Heart left ventricle (tissue), 16 donors: ENCODE data around the gene OMA1. TPM values are rescaled to one million over a fixed set of nuclear protein-coding genes. Genes with fewer than 3 reads are reported as not detected.

Experiments
- ATAC-seq, 4 donors: fragments of 200-7000 bp; cut with Tn5 transposase; one replicate each; pipeline ENCODE4 v1.9.1; 2020 to 2022; ENCODE audit warnings: moderate library complexity in 4 of 4, mild to moderate bottlenecking in 3 of 4, moderate number of reproducible peaks in 1 of 4
- DNase-seq, 5 donors: peaks; one replicate each; pipeline ENCODE4 v3.0.0-alpha.2; 2020
- H3K27ac ChIP-seq, 12 donors: fragments of 200-600 bp; sonication (generic) in 4 of 12; one replicate each; pipeline versions ENCODE4 v1.5.0 to v1.8.0; 2016 to 2022; ENCODE audit warnings: mild to moderate bottlenecking in 2 of 12
- H3K27me3 ChIP-seq, 9 donors: fragments of 200-600 bp; sonication (generic) in 2 of 9; one replicate each; pipeline versions ENCODE4 v1.5.1 to v1.8.0; 2016 to 2022; ENCODE audit warnings: mild to moderate bottlenecking in 3 of 9
- H3K36me3 ChIP-seq, 9 donors: fragments of 200-600 bp; sonication (generic) in 2 of 9; one replicate each; pipeline versions ENCODE4 v1.5.0 to v1.8.0; 2018 to 2022; ENCODE audit warnings: mild to moderate bottlenecking in 2 of 9
- H3K4me1 ChIP-seq, 12 donors: fragments of 200-600 bp; sonication (generic) in 4 of 12; one replicate each; pipeline versions ENCODE4 v1.5.0 to v1.8.0; 2016 to 2022; ENCODE audit warnings: mild to moderate bottlenecking in 3 of 12
- H3K4me3 ChIP-seq, 12 donors: fragments of 200-600 bp; sonication (generic) in 4 of 12; one replicate each; pipeline versions ENCODE4 v1.5.0 to v1.8.0; 2017 to 2022; ENCODE audit warnings: mild to moderate bottlenecking in 9 of 12, moderate library complexity in 4 of 12
- H3K9me3 ChIP-seq, 12 donors: fragments of 200-600 bp; sonication (generic) in 4 of 12; one replicate each; pipeline versions ENCODE4 v1.5.0 to v1.8.0; 2016 to 2022; ENCODE audit warnings: mild to moderate bottlenecking in 1 of 12
- POLR2A ChIP-seq, 2 donors: fragments of 450-650 bp; IDR thresholded peaks; one replicate each; pipeline ENCODE4 v1.6.1; 2017; ENCODE audit warnings: antibody characterized with exemption in 2 of 2, mild to moderate bottlenecking in 2 of 2, moderate library complexity in 2 of 2
- WGBS, 4 donors: extraction: QIAGEN DNeasy Blood & Tissue Kit in 2 of 4; methylation state at CpG; one replicate each; pipeline versions ENCODE4 v1.1.5 to v1.1.7; 2013 to 2018; 5-methylcytosine and 5-hydroxymethylcytosine counted together
- intact Hi-C, 10 donors: fragments of 100-400 bp; cut with DNase I; formaldehyde crosslinking; loops; one replicate each; pipeline versions ENCODE4 v1.11.1 to v1.14.2; 2022
- polyA plus RNA-seq, 2 donors: library from polyadenylated mRNA; stranded (reverse); fragments of 200-250 nt; gene quantifications; one replicate each; pipeline ENCODE4 v1.2.3, GENCODE V29; 2013
- total RNA-seq, 9 donors: library from RNA; depleted of rRNA in 2 of 9; stranded (reverse); fragments of >200 nt in 2 of 9; fragmentation: NEBNext Ultra II Directional in 3 of 9; extraction: Animal tissue kit (Norgen Biotek cat#: 25700) in 3 of 9; gene quantifications; one replicate each; pipeline versions ENCODE4 v1.1.0 to v1.2.4, GENCODE V29; 2016 to 2023
- TF ChIP-seq, protein P1 (sequence below), 12 donors: fragments of 200-600 bp; sonication (generic) in 4 of 12; IDR thresholded peaks; one replicate each; pipeline versions ENCODE4 v1.5.0 to v1.8.0; 2018 to 2022; ENCODE audit warnings: antibody characterized with exemption in 12 of 12, mild to moderate bottlenecking in 5 of 12
- donor health status: ischemic (EF 13 %, LVEDD 7.1; RV severe dilation, severe dysfunction).
- donor health status: healthy with polysubstance abuse.
- donor health status: DM: no; HTN: yes; CAD: no.
- donor health status: DM: no; HTN: no; CAD: no.
- donor health status: ischemic (EF 25% LVEDD 6.9; RV normal size, moderate dysfunction).
- donor health status: ischemic (EF 25% LVEDD 5.7; RV mildly dilated, moderate dysfunction).
- donor health status: healthy.
- donor health status: DM: yes; HTN: yes; CAD: no.
- donor health status: ischemic (EF 35%, LVEDD 5.7; RV mildly dilated, moderate dysfunction).
- donor health status: nonischemic (EF 11% LVEDD 7.7; RV severe dilation, severe dysfunction).
- donor health status: DM: yes; HTN: yes; CAD: no.
- donor health status: PGD.
- donor health status: ischemic (EF 29% LVEDD 5.4; RV normal size, mild dysfunction).
- donor health status: nonischemic (EF 23%, LVEDD 6.1; RV moderate dilation, normal function).

OMA1 gene
- total and polyA plus RNA-seq, 11 donors = 9.6 to 44.5 (median 28.2) TPM

DNA sequence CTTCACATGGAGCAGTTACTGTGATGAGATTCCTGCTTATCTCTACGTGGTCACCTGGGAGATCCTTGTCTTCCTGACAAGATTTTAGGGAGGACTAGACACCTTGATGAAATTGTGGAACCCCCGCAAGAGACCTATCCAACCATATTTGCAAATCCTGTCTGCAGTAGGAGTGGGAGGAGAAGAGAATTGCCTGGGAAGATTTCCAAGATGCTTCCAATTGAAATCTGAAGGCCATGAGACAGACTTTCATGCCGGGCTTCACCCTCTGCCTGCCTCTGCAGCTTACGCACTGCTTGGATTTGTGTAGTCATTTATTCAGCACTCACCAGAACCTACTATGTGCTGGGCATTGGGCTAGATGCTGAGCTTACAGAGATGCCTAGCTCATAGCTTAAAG is 106.6 kb downstream of the OMA1 start:
- TF ChIP-seq, protein P1, sequence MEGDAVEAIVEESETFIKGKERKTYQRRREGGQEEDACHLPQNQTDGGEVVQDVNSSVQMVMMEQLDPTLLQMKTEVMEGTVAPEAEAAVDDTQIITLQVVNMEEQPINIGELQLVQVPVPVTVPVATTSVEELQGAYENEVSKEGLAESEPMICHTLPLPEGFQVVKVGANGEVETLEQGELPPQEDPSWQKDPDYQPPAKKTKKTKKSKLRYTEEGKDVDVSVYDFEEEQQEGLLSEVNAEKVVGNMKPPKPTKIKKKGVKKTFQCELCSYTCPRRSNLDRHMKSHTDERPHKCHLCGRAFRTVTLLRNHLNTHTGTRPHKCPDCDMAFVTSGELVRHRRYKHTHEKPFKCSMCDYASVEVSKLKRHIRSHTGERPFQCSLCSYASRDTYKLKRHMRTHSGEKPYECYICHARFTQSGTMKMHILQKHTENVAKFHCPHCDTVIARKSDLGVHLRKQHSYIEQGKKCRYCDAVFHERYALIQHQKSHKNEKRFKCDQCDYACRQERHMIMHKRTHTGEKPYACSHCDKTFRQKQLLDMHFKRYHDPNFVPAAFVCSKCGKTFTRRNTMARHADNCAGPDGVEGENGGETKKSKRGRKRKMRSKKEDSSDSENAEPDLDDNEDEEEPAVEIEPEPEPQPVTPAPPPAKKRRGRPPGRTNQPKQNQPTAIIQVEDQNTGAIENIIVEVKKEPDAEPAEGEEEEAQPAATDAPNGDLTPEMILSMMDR (IDR thresholded peaks at IDR 0.05) = no peak
- Histone ChIP-seq H3K9me3 (no peaks in the 10 kb centered on the region), H3K36me3 (no peaks in the 10 kb centered on the region), H3K4me3 (no peak overlapping the region), H3K27ac (no peak overlapping the region), H3K27me3 (no peaks in the 10 kb centered on the region), H3K4me1 (peaks cover 0 to 15% (median 0%) of the 10 kb centered on the region in 12 donors)
- intact Hi-C loops = no loop called here
- WGBS, 4 donors = 77 to 89% (median 82%) methylated on average over 4 of the region's 4 CpGs
- ATAC-seq (no peak), DNase-seq (no peak)

DNA sequence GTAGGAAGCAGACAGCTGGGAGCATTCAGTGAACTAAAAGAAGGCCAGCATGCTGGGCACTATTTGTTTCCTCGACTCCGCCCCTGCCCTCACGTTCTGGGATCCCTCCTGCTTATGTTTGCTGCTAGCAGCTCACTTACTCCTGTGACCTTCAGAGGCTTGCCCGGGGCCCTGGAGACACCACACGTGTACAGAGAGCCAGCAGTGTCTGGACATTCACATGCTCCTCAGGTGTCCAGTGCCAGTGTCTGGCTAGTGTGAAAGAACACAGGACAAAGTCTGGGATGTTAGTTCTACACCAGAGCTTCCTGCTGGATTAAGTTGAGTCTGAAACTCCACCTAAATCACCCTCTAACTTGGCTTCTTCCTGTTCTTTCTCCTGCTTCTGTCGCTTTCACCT is 108.1 kb downstream of the OMA1 start:
- Histone ChIP-seq H3K27ac (no peak overlapping the region), H3K4me3 (no peak overlapping the region), H3K4me1 (peaks cover 0 to 28% (median 0%) of the 10 kb centered on the region in 12 donors), H3K36me3 (no peaks in the 10 kb centered on the region), H3K27me3 (no peaks in the 10 kb centered on the region), H3K9me3 (no peaks in the 10 kb centered on the region)
- no peak for TF ChIP-seq POLR2A (IDR thresholded peaks at IDR 0.05)
- TF ChIP-seq, protein P1 (IDR thresholded peaks at IDR 0.05) = no peak
- DNase-seq = peak in 1 of 5 donors; percentile 38
- 63 to 65% (median 64%) methylated on average over 6 of the region's 6 CpGs for WGBS, 4 donors
- ATAC-seq = peak in 3 of 4 donors; percentile 36 to 60 (median 49)
- intact Hi-C loops = no loop called here

DNA sequence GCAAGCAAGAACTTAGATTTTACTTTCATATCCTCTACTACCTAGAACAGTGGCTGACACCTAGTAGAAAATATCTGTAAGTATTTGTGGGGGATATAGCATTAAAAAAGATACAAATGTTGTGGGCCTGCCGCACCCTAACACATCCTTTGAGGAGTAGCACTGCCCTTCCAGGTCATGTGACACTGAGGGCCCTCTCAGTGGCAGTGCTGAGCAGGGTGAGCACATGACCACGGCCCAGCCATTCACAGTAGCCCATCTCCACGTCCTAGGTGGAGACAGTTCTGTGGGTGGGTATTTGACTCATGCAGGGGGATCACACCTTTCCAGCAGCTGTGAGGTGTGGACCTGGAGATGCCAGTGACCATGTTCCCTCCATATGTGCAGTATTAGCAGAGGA is 108.9 kb downstream of the OMA1 start:
- H3K27me3 ChIP-seq = no peaks in the 10 kb centered on the region
- H3K9me3 ChIP-seq = no peaks in the 10 kb centered on the region
- H3K4me1 ChIP-seq = peaks cover 0 to 33% (median 0%) of the 10 kb centered on the region in 12 donors
- intact Hi-C loops = no loop called here
- H3K4me3 ChIP-seq = no peak overlapping the region
- H3K36me3 ChIP-seq = no peaks in the 10 kb centered on the region
- no peak for TF ChIP-seq POLR2A (IDR thresholded peaks at IDR 0.05)
- TF ChIP-seq, protein P1 (IDR thresholded peaks at IDR 0.05) = no peak
- no peak for ATAC-seq
- no peak for DNase-seq
- H3K27ac ChIP-seq = no peak overlapping the region
- WGBS, 4 donors = 74 to 92% (median 81%) methylated on average over 1 to 3 of the region's 3 CpGs

DNA sequence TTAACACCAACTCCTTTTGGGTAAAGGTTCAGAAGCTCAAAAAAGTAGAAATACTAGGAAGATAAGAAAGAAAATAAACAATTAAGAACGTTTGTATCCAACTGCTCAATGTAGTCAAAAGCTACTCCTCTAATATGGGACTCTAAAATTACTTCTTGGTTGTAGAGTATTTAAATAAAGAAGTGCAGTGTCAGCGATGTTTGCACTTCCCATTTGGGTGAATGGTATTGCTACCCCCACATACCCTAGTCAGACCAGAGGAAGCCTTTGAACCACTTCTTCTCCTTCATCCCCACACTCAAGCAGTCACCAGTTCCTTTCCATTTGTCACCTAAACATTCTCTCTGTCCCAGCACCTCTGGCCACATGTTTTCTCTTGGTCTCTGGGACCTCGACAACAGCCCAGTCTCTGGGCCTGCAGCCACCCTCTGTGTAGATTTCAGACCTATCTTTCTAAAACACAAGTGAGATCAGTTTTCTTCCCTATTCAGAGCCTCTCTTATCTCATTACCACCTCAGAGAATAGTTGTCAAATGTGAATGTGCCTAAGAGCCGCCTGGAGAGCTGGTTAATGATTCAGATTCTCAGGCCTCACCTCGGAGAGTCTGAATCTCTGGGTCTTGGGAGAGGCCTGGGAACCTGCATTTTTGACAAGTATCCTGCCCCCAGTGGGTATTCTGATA is 109.8 kb downstream of the OMA1 start:
- H3K9me3 ChIP-seq = no peaks in the 10 kb centered on the region
- DNase-seq (no peak), ATAC-seq (no peak)
- WGBS, 4 donors = 78 to 88% (median 82%) methylated on average over 5 of the region's 5 CpGs
- TF ChIP-seq, protein P1 (IDR thresholded peaks at IDR 0.05) = no peak
- no peak for TF ChIP-seq POLR2A (IDR thresholded peaks at IDR 0.05)
- no peaks in the 10 kb centered on the region for H3K36me3 ChIP-seq
- intact Hi-C loops = no loop called here
- H3K4me3 ChIP-seq = no peak overlapping the region
- peaks cover 0 to 33% (median 0%) of the 10 kb centered on the region in 12 donors for H3K4me1 ChIP-seq
- no peaks in the 10 kb centered on the region for H3K27me3 ChIP-seq
- H3K27ac ChIP-seq = no peak overlapping the region
